Activated CD8-positive, alpha-beta memory T cell treated with anti-CD3 and anti-CD28 coated beads, Interleukin-2, amount 50 U/mL, for 24 hours (primary cell): ENCODE data around the gene CD37.
"Not testable (repeated sequence)": the region's sequence is repeated elsewhere in the genome, so short reads cannot be mapped to it uniquely, and the experiment has no call there.

Source experiments
- DNase-seq: peaks from one replicate; pipeline ENCODE4 v3.0.0-alpha.2; 2020; ENCODE audit errors: extremely low read depth

The CD37 gene

GRCh38 chr19:49347835-49348234 is 12.6 kb downstream of the CD37 start:
- no peak for DNase-seq

- DNase-seq: no peak
These were observed 13.3 kb downstream of the CD37 start for GRCh38 chr19:49348305-49349189.

GRCh38 chr19:49349567-49349966 is 14.4 kb downstream of the CD37 start:
- no peak for DNase-seq

- no peak for DNase-seq
These were observed 20.7 kb downstream of the CD37 start for GRCh38 chr19:49355909-49356353.

GRCh38 chr19:49356382-49356781 is 21.2 kb downstream of the CD37 start:
- DNase-seq: no peak

- DNase-seq: no peak
These were observed 22.0 kb downstream of the CD37 start for GRCh38 chr19:49357186-49357585.

GRCh38 chr19:49359851-49360820 is 24.9 kb downstream of the CD37 start:
- DNase-seq: no peak

GRCh38 chr19:49361438-49362047 is 26.3 kb downstream of the CD37 start:
- DNase-seq: no peak

- DNase-seq: no peak
These were observed 27.1 kb downstream of the CD37 start, which contains the start of gene TEAD2 for GRCh38 chr19:49362048-49362928. TSS of gene TEAD2 (minus strand) at chr19:49362416. CDS start at chr19:49360075, 2,341 bp downstream.

GRCh38 chr19:49362929-49363267 is 27.7 kb downstream of the CD37 start:
- no peak for DNase-seq

- peak; percentile 34 for DNase-seq
These were observed 28.3 kb downstream of the CD37 start, which contains the start of gene DKKL1 for GRCh38 chr19:49363268-49364082. TSS of gene DKKL1 (plus strand) at chr19:49363877. CDS start at chr19:49363999, 122 bp downstream.

GRCh38 chr19:49364083-49364737 is 29.0 kb downstream of the CD37 start:
- no peak for DNase-seq

GRCh38 chr19:49366110-49366509 is 30.9 kb downstream of the CD37 start:
- no peak for DNase-seq

GRCh38 chr19:49368711-49369358 is 33.6 kb downstream of the CD37 start:
- no peak for DNase-seq

- DNase-seq: no peak
These were observed 36.0 kb downstream of the CD37 start for GRCh38 chr19:49371184-49371583.

GRCh38 chr19:49373174-49373573 is 38.0 kb downstream of the CD37 start:
- DNase-seq: not testable (repeated sequence)

- no peak for DNase-seq
These were observed 39.6 kb downstream of the CD37 start for GRCh38 chr19:49374665-49375434.

- DNase-seq: no peak
These were observed 43.3 kb downstream of the CD37 start for GRCh38 chr19:49378512-49378911.
